HG02588 (cell line): ENCODE results near the gene ENPP7.

ENCODE experiments used
- ATAC-seq: cut with Tn5 transposase; IDR thresholded peaks from one replicate; pipeline ENCODE4 v1.9.1; 2021; ENCODE audit warnings: mild to moderate bottlenecking, moderate library complexity; ENCODE audit not compliant: unreplicated experiment

The ENPP7 gene

GRCh38 chr17:79789943-79790804 lies 59.4 kb downstream of the ENPP7 start:
- no peak for ATAC-seq

- ATAC-seq, result no peak
These were observed 60.3 kb downstream of the ENPP7 start for GRCh38 chr17:79790805-79791734.

GRCh38 chr17:79791735-79792161 lies 61.0 kb downstream of the ENPP7 start:
- no peak for ATAC-seq
